Heart right ventricle (tissue), 16 donors: ENCODE results near the gene ARL9. TPM values are rescaled to one million over a fixed set of nuclear protein-coding genes. Genes with fewer than 3 reads are reported as not detected.

Experiments used
- ATAC-seq, 8 donors: fragments of 200-7000 bp; cut with Tn5 transposase; one replicate each; pipeline ENCODE4 v1.9.1; 2020; ENCODE audit warnings: mild to moderate bottlenecking in 8 of 8, moderate library complexity in 8 of 8, moderate number of reproducible peaks in 1 of 8
- DNase-seq, 2 donors: peaks; one replicate each; pipeline ENCODE4 v3.0.0-alpha.2; 2020
- H3K27ac ChIP-seq, 10 donors: fragments of 200-600 bp; sonication (generic) in 2 of 10; one replicate each; pipeline versions ENCODE4 v1.5.0 to v1.8.0; 2020 to 2022; ENCODE audit warnings: mild to moderate bottlenecking in 3 of 10
- H3K27me3 ChIP-seq, 7 donors: fragments of 200-600 bp; one replicate each; pipeline ENCODE4 v1.8.0; 2021 to 2022; ENCODE audit warnings: mild to moderate bottlenecking in 2 of 7
- H3K36me3 ChIP-seq, 9 donors: fragments of 200-600 bp; sonication (generic) in 1 of 9; one replicate each; pipeline versions ENCODE4 v1.5.0 to v1.8.0; 2020 to 2022; ENCODE audit warnings: mild to moderate bottlenecking in 2 of 9
- H3K4me1 ChIP-seq, 9 donors: fragments of 200-600 bp; sonication (generic) in 1 of 9; one replicate each; pipeline versions ENCODE4 v1.5.0 to v1.8.0; 2020 to 2022; ENCODE audit warnings: mild to moderate bottlenecking in 4 of 9
- H3K4me3 ChIP-seq, 10 donors: fragments of 200-600 bp; sonication (generic) in 2 of 10; one replicate each; pipeline versions ENCODE4 v1.5.0 to v1.8.0; 2020 to 2022; ENCODE audit warnings: mild to moderate bottlenecking in 7 of 10, moderate library complexity in 2 of 10
- H3K9me3 ChIP-seq, 11 donors: fragments of 200-600 bp in 10 of 11; sonication (generic) in 2 of 11; one replicate each; pipeline versions ENCODE4 v1.5.0 to v1.8.0; 2013 to 2022; ENCODE audit warnings: mild to moderate bottlenecking in 2 of 11, control low read depth in 1 of 11, moderate library complexity in 1 of 11
- WGBS, 2 donors: extraction: QIAGEN DNeasy Blood & Tissue Kit; methylation state at CpG; one replicate each; pipeline ENCODE4 v1.1.7; 2013; ENCODE audit warnings: inconsistent platforms in 1 of 2; 5-methylcytosine and 5-hydroxymethylcytosine counted together
- intact Hi-C, 10 donors: fragments of 100-400 bp; cut with DNase I; formaldehyde crosslinking; loops; one replicate each; pipeline versions ENCODE4 v1.11.1 to v1.14.2; 2022
- polyA plus RNA-seq, 2 donors: library from polyadenylated mRNA; stranded (reverse); fragments of 200-250 nt; gene quantifications; one replicate each; pipeline ENCODE4 v1.2.3, GENCODE V29; 2013
- total RNA-seq, 10 donors: library from RNA; stranded (reverse); fragmentation: NEBNext Ultra II Directional in 3 of 10; extraction: Animal tissue kit (Norgen Biotek cat#: 25700) in 3 of 10; gene quantifications; one replicate each; pipeline versions ENCODE4 v1.2.1 to v1.2.4, GENCODE V29; 2021 to 2023
- TF ChIP-seq, protein P1 (sequence below), 9 donors: fragments of 200-600 bp; sonication (generic) in 2 of 9; IDR thresholded peaks; one replicate each; pipeline versions ENCODE4 v1.5.0 to v1.8.0; 2021 to 2022; ENCODE audit warnings: antibody characterized with exemption in 9 of 9, mild to moderate bottlenecking in 5 of 9, moderate library complexity in 1 of 9
- donor health status: Arrhythmogenic right ventricular cardiomyopathy.
- donor health status: ischemic (EF 13 %, LVEDD 7.1; RV severe dilation, severe dysfunction).
- donor health status: healthy with polysubstance abuse.
- donor health status: DM: no; HTN: yes; CAD: no.
- donor health status: DM: no; HTN: no; CAD: no.
- donor health status: ischemic (EF 25% LVEDD 6.9; RV normal size, moderate dysfunction).
- donor health status: ischemic (EF 25% LVEDD 5.7; RV mildly dilated, moderate dysfunction).
- donor health status: healthy.
- donor health status: DM: yes; HTN: yes; CAD: no.
- donor health status: Ischemic cardiomyopathy.
- donor health status: ischemic (EF 35%, LVEDD 5.7; RV mildly dilated, moderate dysfunction).
- donor health status: nonischemic (EF 11% LVEDD 7.7; RV severe dilation, severe dysfunction).
- donor health status: DM: yes; HTN: yes; CAD: no.
- donor health status: PGD.
- donor health status: ischemic (EF 29% LVEDD 5.4; RV normal size, mild dysfunction).
- donor health status: nonischemic (EF 23%, LVEDD 6.1; RV moderate dilation, normal function).

The ARL9 gene
- total and polyA plus RNA-seq, 12 donors, result 0.09 to 0.19 TPM; not detected in 10

DNA sequence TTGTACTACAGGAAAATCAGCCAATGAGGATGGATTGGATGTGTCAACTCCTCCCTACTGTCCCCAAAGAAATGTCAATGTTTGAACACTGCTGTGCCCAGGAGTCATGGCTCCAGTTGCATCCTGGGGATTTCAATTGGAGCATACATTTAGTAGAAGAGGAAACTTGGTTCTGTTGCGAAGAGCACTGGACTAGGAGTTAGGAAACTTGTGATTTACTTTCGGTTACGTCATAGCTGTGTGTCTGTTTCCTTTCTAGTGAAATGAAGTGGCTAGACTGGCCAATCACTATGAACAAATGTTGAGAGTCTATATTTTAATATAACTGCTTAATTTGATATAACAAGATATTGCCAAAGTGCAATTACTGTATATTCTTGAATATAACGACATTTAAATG, 35.2 kb downstream of the ARL9 start:
- Histone ChIP-seq H3K27me3 (peaks cover 0 to 22% (median 0%) of the 10 kb centered on the region in 7 donors), H3K27ac (no peak overlapping the region), H3K9me3 (no peaks in the 10 kb centered on the region), H3K36me3 (no peaks in the 10 kb centered on the region), H3K4me3 (no peak overlapping the region), H3K4me1 (peaks cover 0 to 5% (median 0%) of the 10 kb centered on the region in 9 donors)
- TF ChIP-seq, protein P1, sequence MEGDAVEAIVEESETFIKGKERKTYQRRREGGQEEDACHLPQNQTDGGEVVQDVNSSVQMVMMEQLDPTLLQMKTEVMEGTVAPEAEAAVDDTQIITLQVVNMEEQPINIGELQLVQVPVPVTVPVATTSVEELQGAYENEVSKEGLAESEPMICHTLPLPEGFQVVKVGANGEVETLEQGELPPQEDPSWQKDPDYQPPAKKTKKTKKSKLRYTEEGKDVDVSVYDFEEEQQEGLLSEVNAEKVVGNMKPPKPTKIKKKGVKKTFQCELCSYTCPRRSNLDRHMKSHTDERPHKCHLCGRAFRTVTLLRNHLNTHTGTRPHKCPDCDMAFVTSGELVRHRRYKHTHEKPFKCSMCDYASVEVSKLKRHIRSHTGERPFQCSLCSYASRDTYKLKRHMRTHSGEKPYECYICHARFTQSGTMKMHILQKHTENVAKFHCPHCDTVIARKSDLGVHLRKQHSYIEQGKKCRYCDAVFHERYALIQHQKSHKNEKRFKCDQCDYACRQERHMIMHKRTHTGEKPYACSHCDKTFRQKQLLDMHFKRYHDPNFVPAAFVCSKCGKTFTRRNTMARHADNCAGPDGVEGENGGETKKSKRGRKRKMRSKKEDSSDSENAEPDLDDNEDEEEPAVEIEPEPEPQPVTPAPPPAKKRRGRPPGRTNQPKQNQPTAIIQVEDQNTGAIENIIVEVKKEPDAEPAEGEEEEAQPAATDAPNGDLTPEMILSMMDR (IDR thresholded peaks at IDR 0.05), result no peak
- DNase-seq (no peak), ATAC-seq (no peak)
- intact Hi-C loops, result loop anchor here in 4 of 10 donors (5.0 to 10.0 kb wide), 4 partner anchors 34 to 119 kb away; partner anchors contain the start of gene ARL9 (in 1 of the 4)
- WGBS, 2 donors, result 88 to 94% methylated on average over 4 of the region's 4 CpGs

DNA sequence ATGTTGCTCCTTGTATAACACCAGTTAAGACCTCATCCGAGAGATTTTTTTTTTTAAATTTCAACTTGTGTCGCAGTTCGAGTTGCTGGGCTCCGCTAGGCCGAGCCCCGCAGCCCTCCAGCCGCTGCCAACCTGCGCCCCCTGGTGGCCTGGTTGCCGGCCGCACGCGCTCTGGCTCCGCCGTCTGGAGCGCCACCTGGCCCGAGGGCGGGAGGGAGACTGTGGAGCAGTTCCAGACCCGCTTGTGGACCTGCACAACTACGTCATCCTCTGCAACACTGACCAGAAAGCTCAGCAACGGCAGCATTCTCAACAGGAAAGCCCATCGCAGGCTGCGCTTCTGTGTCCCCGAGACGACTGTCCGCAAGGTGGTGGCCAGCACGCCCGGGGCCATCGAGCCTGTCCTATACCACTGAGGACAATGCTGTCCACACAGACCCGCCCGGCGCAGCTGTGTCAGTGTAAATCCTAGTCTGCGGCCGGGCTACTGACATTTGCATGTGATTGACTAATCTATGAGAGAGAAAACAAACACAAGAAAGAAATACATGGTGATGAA, 39.1 kb downstream of the ARL9 start:
- ATAC-seq (peak; percentile 96 to 100 (median 99)), DNase-seq (peak; percentile 80 to 88)
- peak overlapping the region in 9 of 10 donors; percentile 18 to 47 (median 43) for H3K4me3 ChIP-seq
- no peaks in the 10 kb centered on the region for H3K36me3 ChIP-seq
- intact Hi-C loops, result loop anchor here in 6 of 10 donors (2.0 to 10.0 kb wide), 5 partner anchors 37 to 122 kb away; partner anchors contain the start of gene ARL9 (in 1 of the 6)
- H3K27ac ChIP-seq, result no peak overlapping the region
- H3K4me1 ChIP-seq, result peaks cover 0 to 5% (median 0%) of the 10 kb centered on the region in 9 donors
- no peaks in the 10 kb centered on the region for H3K9me3 ChIP-seq
- WGBS, 2 donors, result 3% methylated on average over 33 of the region's 33 CpGs
- TF ChIP-seq, protein P1 (IDR thresholded peaks at IDR 0.05), result peak; percentile 93 to 100 (median 99)
- peaks cover 0 to 18% (median 0%) of the 10 kb centered on the region in 7 donors for H3K27me3 ChIP-seq

DNA sequence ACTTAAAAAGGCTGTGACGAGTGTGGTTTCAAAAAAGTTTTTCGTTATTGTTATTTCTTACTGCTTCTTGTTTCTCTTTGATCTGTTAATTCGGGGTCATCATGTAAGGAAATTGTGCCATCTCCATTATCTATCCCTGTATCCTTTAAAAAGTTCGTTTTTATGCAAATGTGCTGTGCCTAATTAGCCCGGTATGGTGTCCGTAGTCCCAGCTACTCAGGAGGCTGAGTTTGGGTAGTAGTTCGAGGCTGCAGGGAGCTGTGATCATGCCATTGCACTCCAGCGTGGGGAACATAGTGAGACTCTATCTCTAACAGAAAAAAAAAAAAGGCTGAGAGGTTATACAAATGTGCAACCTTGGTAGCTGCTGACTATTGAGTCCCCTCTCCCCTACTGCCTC, 45.1 kb downstream of the ARL9 start:
- Histone ChIP-seq H3K27me3 (no peaks in the 10 kb centered on the region), H3K4me3 (no peak overlapping the region), H3K27ac (no peak overlapping the region), H3K4me1 (no peaks in the 10 kb centered on the region), H3K9me3 (peaks cover 0 to 5% (median 0%) of the 10 kb centered on the region in 11 donors), H3K36me3 (no peaks in the 10 kb centered on the region)
- no peak for ATAC-seq
- DNase-seq, result no peak
- TF ChIP-seq, protein P1 (IDR thresholded peaks at IDR 0.05), result no peak
- 69 to 75% methylated on average over 8 of the region's 8 CpGs for WGBS, 2 donors
- intact Hi-C loops, result no loop called here

DNA sequence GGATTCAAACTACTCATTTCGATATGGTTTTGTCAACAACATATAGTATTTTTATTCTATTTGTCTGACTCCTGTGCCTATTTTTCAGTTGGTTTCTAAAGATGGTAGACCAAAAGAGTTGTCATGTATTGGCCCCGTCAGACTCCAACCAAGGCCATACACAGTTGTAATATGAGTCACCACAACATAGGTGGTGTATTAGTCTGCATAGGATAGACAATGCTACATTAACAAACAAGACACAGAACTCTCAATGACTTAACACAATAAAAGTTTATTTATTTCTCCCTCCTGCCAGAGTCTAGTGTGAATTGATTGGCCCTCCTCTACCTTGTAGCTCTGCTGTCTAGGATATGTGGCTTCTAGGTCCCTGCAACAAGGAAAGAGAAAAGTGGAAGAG, 45.9 kb downstream of the ARL9 start:
- Histone ChIP-seq H3K9me3 (peaks cover 0 to 6% (median 0%) of the 10 kb centered on the region in 11 donors), H3K27me3 (peaks cover 0 to 2% (median 0%) of the 10 kb centered on the region in 7 donors), H3K4me3 (no peak overlapping the region), H3K4me1 (no peaks in the 10 kb centered on the region), H3K36me3 (no peaks in the 10 kb centered on the region), H3K27ac (no peak overlapping the region)
- 65 to 98% methylated on average over 2 of the region's 2 CpGs for WGBS, 2 donors
- ATAC-seq (no peak), DNase-seq (no peak)
- intact Hi-C loops, result no loop called here
- TF ChIP-seq, protein P1 (IDR thresholded peaks at IDR 0.05), result no peak
